Heart left ventricle (tissue), 13 donors: ENCODE measurements around the gene SLC16A8.

ENCODE experiments used
- CTCF ChIP-seq, 12 donors: fragments of 200-600 bp; sonication (generic) in 4 of 12; IDR thresholded peaks; one replicate each; pipeline versions ENCODE4 v1.5.0 to v1.8.0; 2018 to 2022; ENCODE audit warnings: antibody characterized with exemption in 12 of 12, mild to moderate bottlenecking in 5 of 12
- POLR2A ChIP-seq, 2 donors: fragments of 450-650 bp; IDR thresholded peaks; one replicate each; pipeline ENCODE4 v1.6.1; 2017; ENCODE audit warnings: antibody characterized with exemption in 2 of 2, mild to moderate bottlenecking in 2 of 2, moderate library complexity in 2 of 2
- donor health status: ischemic (EF 13 %, LVEDD 7.1; RV severe dilation, severe dysfunction).
- donor health status: DM: no; HTN: yes; CAD: no.
- donor health status: DM: no; HTN: no; CAD: no.
- donor health status: ischemic (EF 25% LVEDD 6.9; RV normal size, moderate dysfunction).
- donor health status: ischemic (EF 25% LVEDD 5.7; RV mildly dilated, moderate dysfunction).
- donor health status: ischemic (EF 35%, LVEDD 5.7; RV mildly dilated, moderate dysfunction).
- donor health status: nonischemic (EF 11% LVEDD 7.7; RV severe dilation, severe dysfunction).
- donor health status: DM: yes; HTN: yes; CAD: no.
- donor health status: PGD.
- donor health status: ischemic (EF 29% LVEDD 5.4; RV normal size, mild dysfunction).
- donor health status: nonischemic (EF 23%, LVEDD 6.1; RV moderate dilation, normal function).

DNA sequence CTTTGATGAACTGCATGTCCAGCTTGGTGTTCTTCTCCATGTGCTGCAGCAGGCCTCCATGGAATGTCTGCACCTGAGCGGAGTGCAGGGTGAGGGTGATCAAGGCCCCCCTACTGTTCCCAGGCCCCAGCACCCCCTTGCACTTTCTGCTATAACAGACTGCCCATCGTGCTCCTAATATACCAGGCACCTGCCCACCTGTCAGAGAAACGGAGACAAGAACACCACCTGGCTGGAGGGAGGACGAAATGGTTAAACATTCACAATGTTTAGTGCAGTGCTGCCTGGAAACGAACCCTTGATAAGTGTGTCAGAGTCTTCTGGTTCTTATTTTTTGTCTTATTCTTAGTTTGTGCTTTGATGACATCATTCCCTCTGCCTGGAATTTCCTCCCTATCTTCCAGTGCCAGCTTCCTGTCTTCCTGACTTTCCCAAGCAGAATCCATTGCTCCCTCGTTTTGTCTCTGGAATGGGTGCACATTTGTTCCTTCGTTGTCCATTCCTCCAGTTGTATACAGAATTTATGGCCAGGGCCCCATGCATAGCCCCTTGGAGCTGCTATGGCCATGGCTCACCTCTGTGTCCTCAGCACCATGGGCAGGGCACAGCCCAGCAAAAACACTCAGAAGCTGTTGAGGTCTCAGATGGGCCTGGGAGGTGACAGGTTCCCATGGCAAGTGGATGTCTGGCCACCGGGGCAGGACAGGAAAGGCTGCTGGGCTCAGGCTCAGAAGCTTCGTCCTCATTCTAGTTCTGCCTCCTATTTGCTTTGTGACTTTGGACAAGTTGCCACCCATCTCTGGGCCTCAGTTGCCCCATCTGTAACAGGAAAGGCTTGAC, 14.6 kb upstream of the SLC16A8 start:
- TF ChIP-seq CTCF (IDR thresholded peaks at IDR 0.05): no peak
- no peak for TF ChIP-seq POLR2A (IDR thresholded peaks at IDR 0.05)
